Neuronal stem cell (in vitro differentiated cells): ENCODE results near the gene SHOC2.

Source experiments
- DNase-seq: peaks from one replicate; pipeline ENCODE4 v3.0.0-alpha.2; 2013; ENCODE audit warnings: low spot score
- H2AFZ ChIP-seq: one replicate; pipeline ENCODE4 v1.6.1; 2013; ENCODE audit warnings: mild to moderate bottlenecking, low read length, inconsistent platforms
- H2AK5ac ChIP-seq: 2 replicates; pipeline ENCODE4 v1.6.1; 2013; ENCODE audit warnings: low read depth, mild to moderate bottlenecking, inconsistent platforms, low read length, moderate library complexity, mixed read lengths
- H2BK120ac ChIP-seq: 2 replicates; pipeline ENCODE4 v1.6.1; 2013; ENCODE audit warnings: low read depth, mild to moderate bottlenecking, inconsistent platforms, low read length, moderate library complexity, mixed read lengths
- H2BK12ac ChIP-seq: one replicate; pipeline ENCODE4 v1.6.1; 2013; ENCODE audit warnings: low read length, inconsistent platforms
- H2BK15ac ChIP-seq: 2 replicates; pipeline ENCODE4 v1.6.1; 2013; ENCODE audit warnings: mild to moderate bottlenecking, low read length, inconsistent platforms, mixed read lengths
- H2BK5ac ChIP-seq: one replicate; pipeline ENCODE4 v1.6.1; 2013; ENCODE audit warnings: inconsistent platforms, mild to moderate bottlenecking, low read length, moderate library complexity
- H3K14ac ChIP-seq: one replicate; pipeline ENCODE4 v1.6.1; 2013; ENCODE audit warnings: low read length, inconsistent platforms
- H3K18ac ChIP-seq: 2 replicates; pipeline ENCODE4 v1.6.1; 2013; ENCODE audit warnings: low read length, inconsistent platforms
- H3K23ac ChIP-seq: 2 replicates; pipeline ENCODE4 v1.6.1; 2013; ENCODE audit warnings: low read depth, mild to moderate bottlenecking, mixed read lengths, low read length, inconsistent platforms; ENCODE audit not compliant: poor library complexity
- H3K27ac ChIP-seq: replicated peaks from 3 replicates; pipeline ENCODE4 v1.5.1; 2013; ENCODE audit warnings: low read length, inconsistent platforms
- H3K27me3 ChIP-seq, 3 experiments: 2 replicates each; pipeline ENCODE4 v1.6.1; 2013; ENCODE audit warnings: low read length in 3 of 3, mild to moderate bottlenecking in 2 of 3, inconsistent platforms in 1 of 3, low read depth in 1 of 3, mixed read lengths in 1 of 3, moderate library complexity in 1 of 3; ENCODE audit not compliant: control insufficient read depth in 3 of 3, insufficient read depth in 3 of 3
- H3K36me3 ChIP-seq, 2 donors: replicated peaks in 1 of 2; 2 replicates each; pipeline ENCODE4 v1.6.1; 2013; ENCODE audit warnings: low read length in 2 of 2; ENCODE audit not compliant: control insufficient read depth in 2 of 2, insufficient read depth in 2 of 2
- H3K4ac ChIP-seq: 2 replicates; pipeline ENCODE4 v1.6.1; 2013; ENCODE audit warnings: inconsistent platforms, mild to moderate bottlenecking, low read length, moderate library complexity
- H3K4me1 ChIP-seq, 2 donors: 1 replicate in 1 of 2; 2 replicates in 1 of 2; pipeline ENCODE4 v1.6.1; 2013; ENCODE audit warnings: low read length in 2 of 2, low read depth in 1 of 2; ENCODE audit not compliant: control insufficient read depth in 2 of 2, insufficient read depth in 1 of 2
- H3K4me2 ChIP-seq: one replicate; pipeline ENCODE4 v1.6.1; 2013; ENCODE audit warnings: mild to moderate bottlenecking, low read length, inconsistent platforms; ENCODE audit not compliant: insufficient read depth, poor library complexity, severe bottlenecking
- H3K4me3 ChIP-seq, 2 donors: 2 replicates each; pipeline ENCODE4 v1.5.1; 2013; ENCODE audit warnings: low read length in 2 of 2, mild to moderate bottlenecking in 2 of 2, inconsistent platforms in 1 of 2, moderate library complexity in 1 of 2
- H3K79me1 ChIP-seq: one replicate; pipeline ENCODE4 v1.6.1; 2013; ENCODE audit warnings: low read depth, mild to moderate bottlenecking, inconsistent platforms, low read length, moderate library complexity
- H3K9ac ChIP-seq: one replicate; pipeline ENCODE4 v1.6.1; 2013; ENCODE audit warnings: mild to moderate bottlenecking, low read depth, low read length, inconsistent platforms; ENCODE audit not compliant: poor library complexity
- H3K9me3 ChIP-seq, 2 donors: replicated peaks in 1 of 2; 2 replicates each; pipeline versions ENCODE3 to v1.6.1; 2013; ENCODE audit warnings: low read length in 2 of 2, mild to moderate bottlenecking in 2 of 2, inconsistent platforms in 1 of 2, low read depth in 1 of 2, mixed read lengths in 1 of 2, moderate library complexity in 1 of 2; ENCODE audit not compliant: control insufficient read depth in 2 of 2, insufficient read depth in 1 of 2
- H4K8ac ChIP-seq: one replicate; pipeline ENCODE4 v1.6.1; 2013; ENCODE audit warnings: low read depth, mild to moderate bottlenecking, inconsistent platforms, low read length, moderate library complexity
- H4K91ac ChIP-seq: one replicate; pipeline ENCODE4 v1.6.1; 2013; ENCODE audit warnings: low read length, low read depth, mild to moderate bottlenecking, inconsistent platforms; ENCODE audit not compliant: poor library complexity
- WGBS, 2 donors: extraction: QIAGEN DNeasy Blood & Tissue Kit; methylation state at CpG; one replicate each; pipeline ENCODE4 v1.1.7; 2013; ENCODE audit warnings: missing lambda C conversion rate in 2 of 2, mixed read lengths in 1 of 2; ENCODE audit not compliant: insufficient read length in 2 of 2, insufficient replicate concordance in 1 of 2; ENCODE audit errors: extremely low coverage in 2 of 2; 5-methylcytosine and 5-hydroxymethylcytosine counted together

The SHOC2 gene

DNA sequence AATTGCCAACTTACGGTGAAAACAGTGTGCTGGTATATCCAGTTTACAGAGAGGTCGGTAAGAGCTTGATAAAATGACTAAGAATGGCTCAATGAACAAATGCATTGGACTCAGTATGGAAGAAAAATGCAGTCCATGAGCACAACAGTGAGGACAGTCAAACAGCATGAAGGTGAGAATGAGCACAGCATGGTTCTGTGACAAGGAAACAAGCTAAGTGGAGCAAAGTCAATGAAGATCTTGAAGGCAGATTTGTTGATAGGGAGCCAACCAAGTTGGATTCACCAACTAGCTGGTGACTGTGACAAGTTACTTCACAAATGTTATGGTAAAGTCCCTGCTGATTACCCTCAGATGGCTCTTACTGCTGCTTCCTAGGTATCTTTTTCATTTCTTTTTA lies 75.9 kb downstream of the SHOC2 start:
- Histone ChIP-seq H4K8ac (no peak overlapping the region), H3K9ac (no peak overlapping the region), H3K14ac (no peak overlapping the region), H3K27ac (no peak overlapping the region), H3K4me3 (no peak overlapping the region), H4K91ac (no peak overlapping the region), H3K9me3 (no peaks in the 10 kb centered on the region), H2BK12ac (no peak overlapping the region), H2AFZ (no peak overlapping the region), H2AK5ac (no peak overlapping the region), H2BK120ac (no peak overlapping the region), H2BK5ac (no peak overlapping the region), H3K27me3 (no peaks in the 10 kb centered on the region), H3K23ac (no peak overlapping the region), H3K4me2 (no peak overlapping the region), H3K4me1 (no peaks in the 10 kb centered on the region), H3K18ac (no peak overlapping the region), H3K4ac (no peak overlapping the region), H3K36me3 (peaks cover 2 to 18% of the 10 kb centered on the region in 2 donors), H2BK15ac (no peak overlapping the region), H3K79me1 (no peaks in the 10 kb centered on the region)
- no CpG with 5 or more reads among the region's 2 CpGs for WGBS, 2 donors
- DNase-seq = no peak

DNA sequence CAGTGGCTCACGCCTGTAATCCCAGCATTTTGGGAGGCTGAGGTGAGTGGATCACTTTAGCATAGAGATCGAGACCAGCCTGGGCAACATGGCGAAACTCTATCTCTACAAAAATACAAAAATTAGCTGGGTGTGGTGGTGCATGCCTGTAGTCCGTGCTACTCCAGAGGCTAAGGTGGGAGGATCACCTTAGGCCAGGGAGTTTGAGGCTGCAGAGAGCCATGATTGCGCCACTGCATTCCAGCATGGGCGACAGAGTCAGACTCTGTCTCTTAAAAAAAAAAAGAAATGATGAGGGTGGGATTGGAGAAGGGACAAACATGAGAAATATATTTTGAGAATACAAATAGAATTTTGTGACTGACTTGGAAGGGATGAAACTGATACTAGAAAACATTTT lies 76.9 kb downstream of the SHOC2 start:
- Histone ChIP-seq H3K14ac (no peak overlapping the region), H3K4me1 (no peaks in the 10 kb centered on the region), H3K36me3 (peaks cover 2 to 28% of the 10 kb centered on the region in 2 donors), H2BK15ac (no peak overlapping the region), H2BK12ac (no peak overlapping the region), H3K4me3 (no peak overlapping the region), H3K4ac (no peak overlapping the region), H3K27ac (no peak overlapping the region), H3K9ac (no peak overlapping the region), H4K91ac (no peak overlapping the region), H3K18ac (no peak overlapping the region), H3K23ac (no peak overlapping the region), H3K4me2 (no peak overlapping the region), H3K27me3 (no peaks in the 10 kb centered on the region), H2AK5ac (no peak overlapping the region), H2BK5ac (no peak overlapping the region), H2BK120ac (no peak overlapping the region), H2AFZ (no peak overlapping the region), H4K8ac (no peak overlapping the region), H3K79me1 (no peaks in the 10 kb centered on the region), H3K9me3 (no peaks in the 10 kb centered on the region)
- no CpG with 5 or more reads among the region's 6 CpGs for WGBS, 2 donors
- no peak for DNase-seq

DNA sequence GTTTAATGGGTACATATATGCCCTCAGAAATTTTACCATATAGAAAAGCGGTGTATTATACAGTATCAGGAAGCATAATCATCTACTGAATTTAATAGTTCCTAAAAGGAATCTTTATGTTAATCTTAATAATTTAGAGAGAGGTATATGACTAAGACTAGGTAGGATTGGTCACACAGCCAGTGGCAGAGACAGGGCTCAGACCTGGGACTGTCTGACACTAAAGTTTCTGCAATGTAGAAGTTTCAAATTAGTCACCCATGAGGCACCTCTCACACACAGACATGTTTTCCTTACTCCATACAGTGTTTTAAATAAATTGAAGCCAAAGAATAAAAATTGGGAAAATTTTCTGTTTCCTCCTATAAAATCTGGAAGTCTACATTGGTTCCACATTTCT lies 84.6 kb downstream of the SHOC2 start:
- H3K23ac ChIP-seq = no peak overlapping the region
- no peak overlapping the region for H3K4ac ChIP-seq
- no peak overlapping the region for H2BK12ac ChIP-seq
- no peak overlapping the region for H2BK120ac ChIP-seq
- no peaks in the 10 kb centered on the region for H3K79me1 ChIP-seq
- H3K4me1 ChIP-seq = no peaks in the 10 kb centered on the region
- peaks cover 3 to 81% of the 10 kb centered on the region in 2 donors for H3K36me3 ChIP-seq
- no peaks in the 10 kb centered on the region for H3K9me3 ChIP-seq
- WGBS, 2 donors = no CpG with 5 or more reads among the region's 1 CpG
- no peak overlapping the region for H3K27ac ChIP-seq
- H2AK5ac ChIP-seq = no peak overlapping the region
- H3K27me3 ChIP-seq = no peaks in the 10 kb centered on the region
- no peak overlapping the region for H3K9ac ChIP-seq
- no peak overlapping the region for H3K14ac ChIP-seq
- DNase-seq = no peak
- H3K18ac ChIP-seq = no peak overlapping the region
- H3K4me2 ChIP-seq = no peak overlapping the region
- no peak overlapping the region for H2BK15ac ChIP-seq
- H4K8ac ChIP-seq = no peak overlapping the region
- H3K4me3 ChIP-seq = no peak overlapping the region
- no peak overlapping the region for H2BK5ac ChIP-seq
- no peak overlapping the region for H2AFZ ChIP-seq
- no peak overlapping the region for H4K91ac ChIP-seq

DNA sequence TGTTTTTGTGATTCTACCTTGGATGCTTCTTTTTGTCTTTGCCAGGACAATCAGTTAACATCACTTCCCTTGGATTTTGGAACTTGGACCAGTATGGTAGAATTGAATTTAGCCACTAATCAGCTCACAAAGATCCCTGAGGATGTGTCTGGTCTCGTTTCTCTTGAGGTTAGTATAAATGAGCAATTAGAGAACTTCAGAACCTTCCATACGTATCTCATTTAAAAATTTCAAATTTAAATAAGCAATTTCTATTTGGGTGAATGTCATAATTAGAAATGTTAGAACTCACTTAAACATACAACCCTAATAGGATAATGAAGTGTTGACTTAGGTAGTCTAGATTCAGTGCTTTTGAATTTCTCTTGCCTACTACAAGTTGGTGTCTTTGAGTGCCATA lies 88.1 kb downstream of the SHOC2 start:
- H3K9ac ChIP-seq = no peak overlapping the region
- no peaks in the 10 kb centered on the region for H3K79me1 ChIP-seq
- H3K4me3 ChIP-seq = no peak overlapping the region
- H3K36me3 ChIP-seq = peaks cover 5 to 96% of the 10 kb centered on the region in 2 donors
- H3K27me3 ChIP-seq = no peaks in the 10 kb centered on the region
- no peak overlapping the region for H2BK12ac ChIP-seq
- H3K27ac ChIP-seq = no peak overlapping the region
- no peak overlapping the region for H2AK5ac ChIP-seq
- DNase-seq = no peak
- H2BK15ac ChIP-seq = no peak overlapping the region
- no peak overlapping the region for H4K91ac ChIP-seq
- no peak overlapping the region for H2BK5ac ChIP-seq
- no peak overlapping the region for H4K8ac ChIP-seq
- H3K9me3 ChIP-seq = no peaks in the 10 kb centered on the region
- no peak overlapping the region for H3K4ac ChIP-seq
- H3K18ac ChIP-seq = no peak overlapping the region
- H3K23ac ChIP-seq = no peak overlapping the region
- no CpG with 5 or more reads among the region's 2 CpGs for WGBS, 2 donors
- no peak overlapping the region for H2BK120ac ChIP-seq
- no peaks in the 10 kb centered on the region for H3K4me1 ChIP-seq
- H2AFZ ChIP-seq = no peak overlapping the region
- no peak overlapping the region for H3K14ac ChIP-seq
- H3K4me2 ChIP-seq = no peak overlapping the region
